GM20000 (cell line): Measurements from ENCODE around the gene LTA4H.

Source experiments
- DNase-seq: peaks from one replicate; pipeline ENCODE4 v3.0.0; 2012; ENCODE audit warnings: low spot score
- CTCF ChIP-seq: IDR thresholded peaks from 2 replicates; pipeline ENCODE4 v1.5.1; 2012; ENCODE audit warnings: mild to moderate bottlenecking, control low read depth; ENCODE audit errors: extremely low read depth, missing control alignments

LTA4H gene

GRCh38 chr12:96029826-96030225, 5.6 kb downstream of the LTA4H start:
- DNase-seq = no peak
- TF ChIP-seq CTCF = no peak

DNA sequence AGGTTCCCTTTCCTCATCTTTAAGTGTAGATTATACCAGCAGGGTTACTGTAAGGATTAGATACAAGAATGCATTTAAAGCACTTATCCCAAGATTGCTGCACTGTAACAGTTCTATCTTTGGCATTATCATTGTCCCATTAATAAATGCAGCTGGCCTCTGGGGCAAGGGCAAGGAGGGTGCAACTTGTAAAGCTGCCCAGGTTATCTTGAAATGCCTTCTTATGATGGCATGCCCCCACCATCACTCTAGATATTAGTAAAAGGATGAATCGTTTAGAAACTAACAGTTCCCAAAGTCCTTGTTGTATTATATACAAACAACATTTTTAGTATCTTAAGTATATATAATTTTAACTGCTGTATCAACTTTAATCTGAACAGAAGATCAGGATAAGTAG, 6.8 kb downstream of the LTA4H start:
- no peak for DNase-seq
- no peak for TF ChIP-seq CTCF

DNA sequence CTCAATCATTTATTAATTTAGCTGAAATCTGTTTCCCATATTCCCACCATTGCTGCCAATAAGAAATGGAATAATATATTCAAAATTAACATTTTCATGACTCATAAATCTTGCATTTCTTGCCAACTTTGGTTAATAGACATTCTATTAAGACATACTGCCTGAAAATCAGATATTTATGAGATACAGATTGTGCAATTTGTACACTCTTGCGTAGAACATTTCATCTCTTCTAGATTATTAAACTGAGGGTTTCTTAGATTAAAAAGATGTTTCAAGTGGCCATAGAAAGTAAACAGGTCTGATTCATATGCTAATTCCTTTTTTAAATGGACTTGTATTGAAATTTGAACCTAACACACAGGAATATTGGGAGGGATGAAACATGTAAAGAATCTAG, 9.1 kb downstream of the LTA4H start:
- no peak for TF ChIP-seq CTCF
- no peak for DNase-seq

DNA sequence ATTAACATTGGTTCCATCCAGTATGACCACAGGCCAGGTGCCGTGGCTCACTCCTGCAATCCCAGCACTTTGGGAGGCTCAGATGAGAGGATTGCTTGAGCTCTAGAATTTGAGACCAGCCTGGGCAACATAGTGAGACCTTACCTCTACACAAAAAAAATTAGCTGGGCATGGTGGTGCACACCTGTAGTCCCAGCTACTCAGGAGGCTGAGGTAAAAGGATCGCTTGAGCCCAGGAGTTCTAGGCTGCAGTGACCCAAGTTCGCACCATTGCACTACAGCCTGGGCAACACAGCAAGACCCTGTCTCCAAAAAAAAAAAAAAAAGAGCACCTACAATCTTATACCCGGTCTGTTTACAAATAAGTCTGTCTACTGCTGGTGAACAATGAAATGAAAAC, 9.9 kb downstream of the LTA4H start:
- no peak for DNase-seq
- no peak for TF ChIP-seq CTCF

DNA sequence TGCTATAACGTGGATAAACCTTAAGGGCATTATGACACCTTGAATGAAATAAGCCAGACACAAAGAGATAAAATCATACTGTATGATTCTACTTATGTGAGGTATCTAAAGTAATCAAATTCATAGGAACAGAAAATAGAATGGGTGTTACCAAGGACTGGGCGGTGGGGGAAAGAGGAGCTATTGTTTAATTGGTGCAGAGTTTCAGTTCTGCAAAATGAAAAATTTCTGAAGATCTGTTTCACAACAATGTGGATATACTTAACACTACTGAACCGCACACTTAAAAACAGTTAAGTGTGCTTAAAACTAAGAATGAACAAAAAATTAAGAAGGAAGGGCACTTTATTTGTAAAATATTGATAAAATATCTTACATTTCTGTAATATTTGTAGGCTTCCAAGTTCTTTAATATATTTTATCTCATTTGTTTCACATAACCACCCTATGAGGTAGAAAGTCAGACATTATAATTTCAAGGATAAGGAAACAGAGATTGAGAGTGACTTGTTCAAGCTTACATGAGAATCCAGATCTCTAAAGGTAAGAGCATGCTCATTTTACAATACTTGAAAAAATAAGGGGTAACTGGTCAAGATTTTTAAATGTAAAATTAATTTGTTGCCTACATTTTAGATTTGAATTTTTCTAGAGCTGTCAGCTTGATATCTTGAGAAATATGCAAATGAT, 14.9 kb downstream of the LTA4H start:
- no peak for TF ChIP-seq CTCF
- no peak for DNase-seq

- no peak for DNase-seq
Measured at GRCh38 chr12:96015672-96016071, 19.7 kb downstream of the LTA4H start.

DNA sequence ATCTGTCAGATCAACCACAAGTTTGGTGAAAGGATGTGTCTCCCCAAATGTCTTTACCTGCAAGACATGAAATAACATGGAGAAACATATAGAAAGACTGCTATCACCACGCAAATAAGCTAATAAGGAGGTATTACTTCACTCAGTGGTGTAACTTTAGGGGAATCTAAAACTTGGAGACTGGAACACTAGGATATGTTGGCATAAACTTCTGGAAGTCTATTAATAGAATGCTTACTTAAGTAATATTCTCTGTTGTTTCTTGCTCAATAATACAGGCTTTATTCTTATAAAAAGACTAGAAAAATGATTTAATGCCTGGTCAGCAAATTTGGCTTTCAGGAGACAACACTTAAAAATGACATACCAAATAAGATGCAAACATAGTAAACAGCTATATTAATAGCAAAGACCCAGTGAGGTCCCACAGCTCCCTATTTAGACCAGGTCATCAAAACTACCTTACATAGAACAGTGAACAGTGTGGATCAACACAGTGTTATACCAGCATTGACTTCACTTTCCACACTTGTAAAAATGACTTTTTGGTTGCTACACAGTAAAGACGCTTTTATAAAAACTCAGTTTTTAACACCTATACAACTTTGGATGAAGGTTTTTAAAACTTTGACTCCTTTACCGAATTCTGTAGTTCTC, 20.3 kb downstream of the LTA4H start:
- no peak for DNase-seq
- TF ChIP-seq CTCF = no peak

More at GRCh38 chr12:96015672-96016071, 19.7 kb downstream of the LTA4H start:
- no peak for TF ChIP-seq CTCF
